GM18505 (cell line): Measurements from ENCODE around the gene NASP.

Experiments used
- ATAC-seq: cut with Tn5 transposase; IDR thresholded peaks from one replicate; pipeline ENCODE4 v1.9.1; 2021; ENCODE audit not compliant: unreplicated experiment
- POLR2A ChIP-seq: IDR thresholded peaks from 4 replicates; pipeline ENCODE4 v1.6.1; 2011; ENCODE audit warnings: borderline replicate concordance; ENCODE audit not compliant: insufficient read depth, insufficient read length; ENCODE audit errors: extremely low read depth

The NASP gene

GRCh38 chr1:45551684-45552083 is 32.2 kb upstream of the NASP start:
- no peak for ATAC-seq
- TF ChIP-seq POLR2A = no peak

DNA sequence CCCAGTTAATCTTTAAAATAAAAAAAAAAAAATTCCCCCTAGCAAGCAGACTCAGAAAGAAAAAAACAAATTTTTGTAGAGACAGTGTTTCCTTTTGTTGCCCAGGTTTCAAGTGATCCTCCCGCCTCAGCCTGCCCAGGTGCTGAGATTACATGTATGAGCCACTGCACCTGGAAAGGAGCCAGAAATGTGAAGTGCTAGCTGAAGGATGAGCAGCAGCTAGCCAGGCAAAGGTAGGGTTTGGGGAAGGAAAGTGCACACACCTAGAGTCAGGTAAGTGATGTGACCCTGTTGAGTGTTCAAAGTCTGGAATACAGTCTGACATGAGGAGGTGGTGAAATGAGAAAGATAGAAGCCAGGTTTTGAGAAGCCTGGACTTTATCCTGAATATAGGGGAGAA is 31.5 kb upstream of the NASP start:
- TF ChIP-seq POLR2A = no peak
- no peak for ATAC-seq

DNA sequence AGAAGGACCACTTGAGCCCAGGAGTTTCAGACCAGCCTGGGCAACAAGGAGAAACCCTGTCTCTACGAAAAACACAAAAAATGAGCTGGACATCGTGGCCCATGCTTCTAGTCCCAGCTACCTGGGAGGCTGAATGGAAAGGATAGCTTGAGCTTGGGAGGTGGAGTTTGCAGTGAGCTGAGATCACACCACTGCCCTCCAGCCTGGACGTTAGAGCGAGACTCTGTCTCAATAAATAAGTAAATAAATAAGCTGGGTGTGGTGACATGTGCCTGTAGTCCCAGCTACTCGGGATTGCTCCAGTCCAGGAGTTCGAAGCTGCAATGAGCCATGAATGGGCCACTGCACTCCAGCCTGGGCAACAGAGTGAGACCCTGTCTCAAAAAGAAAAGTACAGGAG is 29.6 kb upstream of the NASP start:
- ATAC-seq = no peak
- no peak for TF ChIP-seq POLR2A

DNA sequence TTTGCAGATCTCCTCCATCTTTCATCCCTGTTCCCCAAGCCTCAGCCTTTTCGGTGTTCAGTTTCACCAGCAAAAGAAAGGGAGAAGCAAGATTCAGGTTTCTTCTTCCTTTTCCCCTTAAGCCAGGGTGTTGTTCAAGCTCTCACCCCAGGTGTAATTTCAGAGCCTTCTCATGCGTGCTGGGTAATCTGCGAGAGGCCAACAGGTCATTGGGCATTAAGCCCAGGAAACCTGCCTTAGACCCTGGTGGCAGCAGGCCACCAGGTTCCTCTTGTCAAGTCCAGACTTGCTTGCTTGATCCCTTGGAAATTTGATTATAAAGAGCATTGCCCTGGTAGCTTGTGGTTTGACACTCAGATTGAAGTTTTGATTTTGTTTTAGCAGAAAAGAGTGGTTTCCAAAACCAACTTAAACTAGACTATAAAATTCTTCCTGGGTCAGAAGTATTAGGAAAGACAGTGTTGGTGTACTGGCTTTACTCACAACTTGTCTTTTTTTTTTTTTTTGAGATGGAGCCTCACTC is 26.4 kb upstream of the NASP start:
- ATAC-seq = no peak
- no peak for TF ChIP-seq POLR2A

DNA sequence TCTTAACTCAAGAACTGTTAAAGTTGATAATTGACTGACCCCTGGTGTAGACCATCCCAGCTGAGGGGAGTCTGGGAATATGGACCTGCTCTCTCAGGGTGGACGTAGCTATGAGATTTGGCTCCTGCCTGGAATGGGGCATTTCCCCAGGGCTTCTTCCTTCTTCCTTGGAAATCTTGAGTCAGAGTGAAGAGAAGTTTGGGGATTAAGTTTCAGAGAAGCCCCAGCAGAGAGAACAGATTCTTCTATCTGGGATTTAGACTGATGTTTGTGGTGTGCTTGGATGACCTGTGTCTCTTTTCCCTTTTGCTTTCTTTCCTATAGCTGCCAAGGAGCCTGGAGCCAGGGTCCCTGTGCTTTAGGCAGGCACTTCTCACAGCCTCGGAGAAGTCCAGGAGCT is 20.0 kb upstream of the NASP start:
- ATAC-seq = no peak
- no peak for TF ChIP-seq POLR2A

DNA sequence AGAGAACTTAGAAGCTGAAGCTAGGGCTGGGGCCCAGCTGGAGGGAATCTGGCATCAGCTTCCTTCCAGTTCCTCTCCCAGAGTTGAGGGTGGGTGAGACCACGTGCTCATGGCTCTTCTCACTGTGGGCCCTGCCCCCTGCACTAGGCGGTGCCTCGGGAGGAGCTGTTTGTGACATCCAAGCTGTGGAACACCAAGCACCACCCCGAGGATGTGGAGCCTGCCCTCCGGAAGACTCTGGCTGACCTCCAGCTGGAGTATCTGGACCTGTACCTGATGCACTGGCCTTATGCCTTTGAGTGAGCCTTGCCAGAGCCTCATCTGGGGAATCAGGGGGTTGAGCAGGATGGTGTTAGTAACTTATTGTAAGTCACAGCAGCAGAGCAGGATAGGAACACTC is 17.1 kb upstream of the NASP start:
- no peak for TF ChIP-seq POLR2A
- ATAC-seq = no peak

GRCh38 chr1:45567911-45568310 is 15.9 kb upstream of the NASP start:
- ATAC-seq = no peak
- no peak for TF ChIP-seq POLR2A

- no peak for TF ChIP-seq POLR2A
- ATAC-seq = no peak
Observed at GRCh38 chr1:45568421-45568820, 15.4 kb upstream of the NASP start.

DNA sequence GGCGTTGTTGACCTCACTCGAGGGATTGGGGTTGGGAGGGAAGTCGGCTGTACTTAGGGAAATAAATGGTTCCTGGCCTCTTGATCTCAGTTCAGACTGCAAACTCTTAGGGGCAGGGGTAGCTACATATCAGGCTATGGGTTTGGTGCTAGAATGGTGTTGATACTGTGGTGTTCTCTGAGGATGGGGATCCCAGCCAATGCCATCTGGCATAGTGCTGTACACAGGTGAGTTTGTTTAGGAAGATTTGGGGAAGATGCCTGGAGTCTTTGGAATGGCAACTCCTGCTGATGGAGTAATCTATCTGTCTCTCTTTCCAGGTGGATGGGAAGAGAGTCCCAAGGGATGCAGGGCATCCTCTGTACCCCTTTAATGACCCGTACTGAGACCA is 14.3 kb upstream of the NASP start:
- no peak for ATAC-seq

GRCh38 chr1:45569962-45570581 is 13.8 kb upstream of the NASP start:
- TF ChIP-seq POLR2A = peak; percentile 31
- ATAC-seq = no peak

More for the DNA sequence above, 14.3 kb upstream of the NASP start:
- no peak for TF ChIP-seq POLR2A

DNA sequence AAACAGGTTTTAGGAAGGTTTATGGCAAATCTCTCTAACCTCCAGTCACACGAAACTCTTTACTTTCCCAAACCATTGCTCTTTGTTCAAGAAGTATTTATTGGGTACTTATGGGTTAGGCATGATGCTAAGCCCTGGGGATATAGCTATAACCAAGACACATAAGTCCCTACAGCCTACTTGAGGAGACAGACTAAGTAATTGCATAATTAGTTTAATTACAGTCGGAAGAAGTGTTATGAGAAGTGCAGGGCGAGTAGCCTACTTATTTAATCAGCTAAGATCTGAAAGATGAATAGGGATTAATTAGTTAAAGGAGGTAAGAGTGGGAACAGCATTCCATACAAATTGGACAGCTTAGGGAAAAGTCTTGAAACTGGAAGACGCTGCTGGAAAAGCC is 13.2 kb upstream of the NASP start:
- no peak for TF ChIP-seq POLR2A
- ATAC-seq = no peak

- TF ChIP-seq POLR2A = no peak
- no peak for ATAC-seq
Observed at GRCh38 chr1:45573231-45573804, 10.5 kb upstream of the NASP start.

GRCh38 chr1:45574105-45574626 is 9.7 kb upstream of the NASP start:
- no peak for TF ChIP-seq POLR2A
- ATAC-seq = no peak

DNA sequence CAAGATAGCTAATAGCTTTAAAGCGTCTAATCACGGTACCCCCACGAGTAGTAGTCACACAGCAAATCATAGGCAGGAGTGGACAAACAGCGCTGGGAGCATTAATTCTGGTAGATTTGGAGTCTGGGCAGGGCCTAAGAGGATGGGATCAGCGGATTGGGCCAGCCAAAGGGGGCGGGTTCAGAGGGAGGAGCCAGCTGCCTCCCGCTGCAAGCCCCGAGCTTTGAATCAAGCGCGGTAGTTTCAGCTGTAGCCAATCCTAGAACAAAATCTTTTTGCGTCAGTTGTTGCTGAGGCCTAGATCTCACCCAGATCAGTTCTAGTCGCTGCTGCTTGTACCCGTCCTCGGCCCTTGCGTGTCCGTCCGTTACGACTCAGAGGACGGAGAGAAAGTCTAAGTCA is 576 bp upstream of the NASP start:
- no peak for TF ChIP-seq POLR2A
- peak; percentile 56 for ATAC-seq
